Body of pancreas (tissue), 4 donors: ENCODE measurements around the gene AKAP13.
"Not testable (repeated sequence)": the region's sequence is repeated elsewhere in the genome, so short reads cannot be mapped to it uniquely, and the experiment has no call there.

Source experiments
- CTCF ChIP-seq, 7 experiments: fragments of 450-650 bp in 4 of 7; fragments of 200-600 bp in 3 of 7; sonication (generic) in 3 of 7; IDR thresholded peaks; one replicate each; pipeline ENCODE4 v1.5.1; 2016 to 2019; ENCODE audit warnings: antibody characterized with exemption in 7 of 7
- POLR2A ChIP-seq, 3 donors: fragments of 450-650 bp; IDR thresholded peaks; one replicate each; pipeline ENCODE4 v1.6.1; 2016; ENCODE audit warnings: antibody characterized with exemption in 3 of 3, mild to moderate bottlenecking in 2 of 3

DNA sequence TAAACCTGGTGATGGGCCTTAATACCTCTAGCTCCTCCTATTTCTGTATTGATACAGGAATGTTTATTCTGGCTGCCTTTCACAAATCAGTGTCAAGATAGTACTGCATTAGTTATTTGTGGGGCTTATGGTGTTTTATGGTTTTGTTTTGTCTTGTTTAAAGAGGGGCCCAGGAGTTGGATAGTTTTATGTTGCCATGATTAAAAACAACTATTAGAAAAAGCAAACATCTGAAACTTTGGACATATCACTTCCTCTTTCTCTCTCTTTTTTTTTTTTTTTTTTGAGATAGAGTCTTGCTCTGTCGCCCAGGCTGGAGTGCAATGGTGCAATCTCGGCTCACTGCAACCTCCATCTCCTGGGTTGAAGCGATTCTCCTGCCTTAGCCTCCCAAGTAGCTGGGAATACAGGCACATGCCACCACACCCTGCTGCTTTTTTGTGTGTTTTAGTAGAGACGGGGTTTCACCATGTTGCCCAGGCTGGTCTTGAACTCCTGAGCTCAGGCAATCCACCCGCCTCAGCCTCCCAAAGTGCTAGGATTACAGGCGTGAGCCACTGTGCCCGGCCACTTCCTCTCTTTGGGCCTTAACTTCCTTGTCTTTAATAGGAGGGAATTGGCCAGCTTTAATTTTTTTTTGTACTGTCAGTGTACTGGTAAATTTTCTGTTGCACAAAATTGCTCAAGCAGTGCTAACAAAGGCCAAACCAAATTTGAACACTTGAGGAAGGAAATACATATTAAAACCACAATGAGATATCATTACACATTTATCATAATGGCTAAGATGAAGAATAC lies 155.3 kb downstream of the AKAP13 start:
- not testable (repeated sequence) for TF ChIP-seq CTCF, POLR2A (IDR thresholded peaks at IDR 0.05)
